HG03558 (cell line): ENCODE data around the gene PINLYP.

Source experiments
- ATAC-seq: cut with Tn5 transposase; IDR thresholded peaks from one replicate; pipeline ENCODE4 v1.9.1; 2021; ENCODE audit warnings: moderate number of reproducible peaks; ENCODE audit not compliant: unreplicated experiment; ENCODE audit errors: extremely low read depth

Gene PINLYP

GRCh38 chr19:43575156-43575950 is at the start of gene PINLYP, which contains the start of gene XRCC1:
PINLYP (plus strand) TSS chr19:43575801; CDS start chr19:43577192, 1,391 bp downstream.
XRCC1 (minus strand) TSS chr19:43575527; CDS start chr19:43575458, 69 bp downstream.
- ATAC-seq: peak; percentile 75

GRCh38 chr19:43525836-43526771 is 49.5 kb upstream of the PINLYP start:
- ATAC-seq: no peak

DNA sequence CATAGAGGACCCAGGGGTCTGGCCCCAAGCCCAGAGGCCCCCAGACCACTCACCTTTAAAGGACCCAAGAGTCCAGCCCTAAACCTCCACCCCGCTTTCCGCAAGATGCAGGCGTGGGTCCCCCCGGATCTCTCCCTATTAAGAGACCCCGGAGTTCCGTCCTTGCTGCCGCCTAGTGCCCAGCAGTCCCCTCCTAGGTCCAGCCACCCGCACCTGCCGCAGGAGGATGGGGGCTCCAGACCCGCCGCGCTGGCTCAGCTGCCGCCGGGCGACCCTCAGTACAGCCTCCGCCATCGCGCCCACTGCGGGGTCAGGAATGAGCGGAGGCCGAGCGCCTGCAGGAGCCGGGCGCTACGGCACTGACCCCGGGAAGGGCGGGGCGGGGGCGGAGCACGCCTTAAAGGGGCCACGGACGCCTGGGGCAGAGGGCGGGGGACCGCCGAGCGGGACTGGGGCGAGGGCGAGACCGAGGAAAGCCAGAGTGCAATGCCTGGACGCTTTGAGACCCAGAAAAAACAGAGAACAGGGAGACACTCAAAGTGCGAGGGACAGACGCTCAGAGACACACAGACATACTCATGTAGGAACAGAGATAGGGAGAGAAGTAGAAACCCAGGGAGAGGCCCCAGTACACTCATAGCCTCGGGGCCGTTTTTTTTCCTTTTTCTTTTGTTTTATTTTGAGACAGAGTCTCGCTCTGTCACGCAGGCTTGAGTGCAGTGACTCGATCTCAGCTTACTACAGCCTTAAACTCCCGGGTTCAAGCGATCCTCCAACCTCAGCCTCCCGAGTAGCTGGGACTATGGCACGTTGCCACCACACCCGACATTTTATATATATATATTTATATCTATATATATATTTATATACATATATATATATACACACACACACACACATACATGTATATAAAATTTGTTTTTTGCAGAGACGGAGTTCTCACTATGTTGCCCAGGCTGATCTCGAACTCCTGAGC is 48.4 kb upstream of the PINLYP start, which contains the start of gene ETHE1:
Gene ETHE1 (minus strand): TSS at position 318 of the 976 bp plus-strand sequence. CDS start 24 bp downstream, at position 294.
- ATAC-seq: no peak

- ATAC-seq: no peak
Observed at GRCh38 chr19:43527860-43528622, 47.6 kb upstream of the PINLYP start.

GRCh38 chr19:43532571-43532961 is 43.0 kb upstream of the PINLYP start:
- ATAC-seq: peak; percentile 11

- ATAC-seq: peak; percentile 41
Observed at GRCh38 chr19:43532962-43533545, 42.5 kb upstream of the PINLYP start, which contains the start of gene ZNF575. ZNF575 (plus strand) TSS chr19:43533188; CDS start chr19:43534423, 1,235 bp downstream.

DNA sequence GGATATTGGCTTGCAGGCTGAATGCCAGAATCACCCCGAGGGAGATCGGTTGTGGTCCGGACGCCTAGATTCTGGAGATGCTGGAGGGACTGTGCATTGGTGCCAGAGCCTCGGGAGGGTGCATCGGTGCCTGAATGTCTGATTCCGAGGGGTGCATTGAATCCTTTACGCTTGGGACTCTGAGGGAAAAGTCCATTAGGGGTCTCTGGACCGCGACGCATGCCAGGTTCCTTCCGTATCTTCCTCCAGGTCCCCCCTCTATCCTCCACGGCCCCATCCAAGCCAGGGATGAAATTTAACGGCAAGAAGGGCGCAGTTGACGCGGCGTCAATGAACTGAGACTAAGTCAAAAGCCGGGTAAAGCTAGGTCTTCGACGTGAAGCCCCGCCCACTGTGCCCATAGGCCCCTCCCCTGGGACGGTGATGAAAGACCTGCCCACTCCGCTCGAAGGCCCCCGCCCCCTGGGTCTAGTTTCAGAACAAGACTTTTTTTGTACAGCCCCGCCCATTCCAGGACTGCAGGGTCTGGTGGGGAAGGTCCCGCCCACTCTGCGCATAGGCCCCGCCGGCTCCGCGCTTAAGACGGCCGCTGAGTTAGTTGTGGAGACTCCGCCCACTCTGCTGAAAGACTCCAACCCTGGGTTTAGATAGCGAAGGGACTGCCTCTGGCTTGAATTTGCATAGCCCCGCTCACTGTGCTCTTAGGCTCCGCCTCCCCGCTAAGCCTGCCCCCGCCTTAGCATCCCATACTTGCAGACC is 41.9 kb upstream of the PINLYP start:
- peak; percentile 24 for ATAC-seq

DNA sequence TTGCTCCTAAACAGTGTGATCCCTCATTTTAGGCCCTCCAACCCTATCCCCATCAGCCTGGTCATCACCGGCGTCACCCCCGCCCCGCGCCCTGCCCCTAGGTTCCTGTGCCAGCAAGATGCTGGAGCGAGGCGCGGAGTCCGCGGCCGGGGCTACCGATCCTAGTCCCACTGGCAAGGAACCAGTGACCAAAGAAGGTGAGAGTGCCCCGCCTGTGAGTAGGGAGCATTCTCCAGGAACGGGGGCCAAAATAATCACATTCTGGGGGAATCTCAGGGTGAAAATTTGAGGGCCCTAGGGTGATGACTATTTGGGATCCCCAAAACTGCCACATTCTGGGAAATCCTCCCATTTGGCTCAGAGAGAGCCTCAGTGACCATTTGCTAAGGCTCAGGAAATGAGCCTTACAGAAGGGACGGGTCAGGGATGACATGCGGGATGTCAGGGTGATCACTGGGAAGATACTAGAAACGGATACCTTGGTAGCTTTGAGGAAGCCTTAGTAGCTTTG is 41.2 kb upstream of the PINLYP start:
- ATAC-seq: no peak

GRCh38 chr19:43534816-43535761 is 40.5 kb upstream of the PINLYP start:
- ATAC-seq: no peak

DNA sequence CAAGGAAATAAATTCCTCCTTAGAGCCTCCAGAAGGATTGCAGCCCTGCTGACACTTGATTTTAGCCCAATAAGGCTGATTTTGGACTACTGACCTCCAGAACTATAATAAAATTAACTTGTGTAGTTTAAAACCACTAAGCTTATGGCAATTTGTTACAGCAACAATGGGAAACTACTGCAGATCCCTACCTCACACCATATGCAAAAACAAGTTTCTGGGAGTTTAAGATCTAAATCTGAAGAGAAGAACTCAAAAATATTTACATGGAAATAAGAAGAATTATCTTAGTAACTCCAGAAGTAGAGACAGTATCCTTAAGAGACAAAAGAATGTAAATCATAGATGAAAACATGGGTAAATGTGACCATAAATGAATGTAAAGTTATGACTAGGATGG is 36.7 kb upstream of the PINLYP start:
- ATAC-seq: no peak

DNA sequence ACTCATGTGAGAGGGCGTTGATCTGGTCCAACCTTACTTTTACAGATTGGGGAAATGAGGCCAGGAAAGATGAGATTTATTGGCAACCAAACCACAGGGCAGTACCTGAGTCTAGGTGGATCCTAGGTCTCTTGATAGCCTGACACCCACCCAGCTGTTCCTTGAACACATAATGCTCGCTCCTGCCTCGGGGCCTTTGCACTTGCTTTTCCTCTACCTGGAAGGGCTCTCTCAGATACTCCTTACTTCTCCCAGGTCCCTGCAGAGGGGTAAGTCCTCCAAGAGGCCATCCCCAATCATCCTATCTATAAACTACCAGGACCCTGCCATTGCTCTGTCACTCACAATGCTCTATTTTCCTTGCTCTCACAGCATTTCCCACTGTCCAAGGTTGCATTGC is 35.2 kb upstream of the PINLYP start:
- ATAC-seq: no peak

GRCh38 chr19:43541920-43542650 is 33.5 kb upstream of the PINLYP start:
- no peak for ATAC-seq

DNA sequence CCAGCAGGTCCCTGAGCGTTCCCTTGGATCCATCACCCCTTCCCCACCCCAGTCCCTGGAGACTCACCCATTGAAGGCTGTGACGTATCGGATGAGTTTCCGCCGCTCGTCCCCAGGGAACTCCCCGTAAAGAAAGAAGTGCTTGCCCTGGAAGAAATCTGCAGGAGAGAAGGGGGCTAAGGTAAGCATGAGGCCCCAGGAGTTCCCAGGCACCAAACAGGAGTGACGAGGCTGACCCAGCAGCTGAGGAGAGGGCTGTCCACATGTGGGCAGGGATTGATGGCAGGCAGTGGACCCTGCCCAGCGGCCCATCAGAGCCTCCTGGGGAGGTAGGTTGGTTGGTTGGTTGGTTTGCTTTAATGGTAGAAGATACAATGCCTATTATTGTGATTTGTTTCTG is 31.5 kb upstream of the PINLYP start:
- ATAC-seq: no peak

- ATAC-seq: no peak
Observed at GRCh38 chr19:43545276-43545675, 30.3 kb upstream of the PINLYP start.

DNA sequence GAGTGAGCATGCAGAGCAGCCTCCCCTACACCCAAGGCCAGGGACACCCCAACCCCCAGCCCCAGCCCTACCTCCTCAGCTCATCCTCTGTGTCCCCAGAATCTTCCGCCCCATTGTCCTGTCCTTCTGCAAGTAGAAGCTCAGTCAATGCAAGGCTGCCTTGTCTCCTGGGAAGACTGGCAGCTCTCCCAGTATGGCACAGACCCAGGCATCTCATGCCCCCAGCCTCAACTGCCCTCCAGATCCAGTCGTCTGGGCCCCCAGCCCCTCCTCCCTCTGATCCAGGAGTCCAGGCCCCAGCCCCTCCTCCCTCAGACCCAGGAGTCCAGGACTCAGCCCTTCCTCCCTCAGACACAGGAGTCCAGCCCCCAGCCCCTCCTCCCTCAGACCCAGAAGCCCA is 29.6 kb upstream of the PINLYP start:
- ATAC-seq: no peak

DNA sequence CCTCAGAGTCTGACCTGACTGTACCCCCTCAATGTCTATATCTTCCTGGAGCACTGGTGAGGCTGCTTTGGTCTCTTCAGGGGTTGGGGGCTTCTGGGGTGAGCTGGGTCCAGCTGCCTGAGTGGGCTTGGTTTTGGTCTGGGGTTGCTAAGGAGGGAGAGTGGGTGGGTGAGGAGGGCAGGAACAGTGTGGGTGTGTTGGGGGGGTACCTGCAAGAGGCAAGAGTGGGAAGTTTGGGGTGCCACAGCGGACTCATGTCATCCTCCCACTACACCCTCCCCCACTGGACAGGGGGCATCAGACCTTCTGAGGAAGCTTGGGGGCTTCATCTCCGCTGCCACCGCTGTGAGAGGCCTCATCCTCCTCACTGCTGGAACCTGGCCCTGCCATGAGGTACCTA is 29.0 kb upstream of the PINLYP start:
- ATAC-seq: no peak
